Measurements from ENCODE around the gene SMARCAL1.
"Not testable (repeated sequence)": the region's sequence is repeated elsewhere in the genome, so short reads cannot be mapped to it uniquely, and the experiment has no call there.

SMARCAL1 gene

GRCh38 chr2:216502381-216503158, 90.3 kb downstream of the SMARCAL1 start:
- DNase-seq (ENCODE audit: low spot score), result no peak

GRCh38 chr2:216503159-216503629, 90.9 kb downstream of the SMARCAL1 start:
- DNase-seq (ENCODE audit: low spot score), result no peak

GRCh38 chr2:216503697-216504375, 91.6 kb downstream of the SMARCAL1 start:
- no peak for DNase-seq (ENCODE audit: low spot score)

GRCh38 chr2:216504376-216504762, 92.1 kb downstream of the SMARCAL1 start:
- no peak for DNase-seq (ENCODE audit: low spot score)

- DNase-seq (ENCODE audit: low spot score), result no peak
Observed at GRCh38 chr2:216505133-216506106, 93.1 kb downstream of the SMARCAL1 start.

- no peak for DNase-seq (ENCODE audit: low spot score)
Observed at GRCh38 chr2:216507220-216508160, 95.2 kb downstream of the SMARCAL1 start.

GRCh38 chr2:216508229-216508628, 95.9 kb downstream of the SMARCAL1 start:
- no peak for DNase-seq (ENCODE audit: low spot score)

GRCh38 chr2:216516730-216517350, 104.6 kb downstream of the SMARCAL1 start:
- DNase-seq (ENCODE audit: low spot score), result peak; percentile 63

- DNase-seq (ENCODE audit: low spot score), result no peak
Observed at GRCh38 chr2:216517447-216518225, 105.4 kb downstream of the SMARCAL1 start.

GRCh38 chr2:216518566-216519119, 106.4 kb downstream of the SMARCAL1 start:
- DNase-seq (ENCODE audit: low spot score), result not testable (repeated sequence)

GRCh38 chr2:216519154-216519762, 107.0 kb downstream of the SMARCAL1 start:
- peak; percentile 73 for DNase-seq (ENCODE audit: low spot score)

GRCh38 chr2:216520112-216520511, 107.8 kb downstream of the SMARCAL1 start:
- DNase-seq (ENCODE audit: low spot score), result no peak

GRCh38 chr2:216522892-216523502, 110.7 kb downstream of the SMARCAL1 start:
- DNase-seq (ENCODE audit: low spot score), result no peak

- DNase-seq (ENCODE audit: low spot score), result no peak
Observed at GRCh38 chr2:216525972-216526371, 113.7 kb downstream of the SMARCAL1 start.

- no peak for DNase-seq (ENCODE audit: low spot score)
Observed at GRCh38 chr2:216526939-216527338, 114.7 kb downstream of the SMARCAL1 start.

- no peak for DNase-seq (ENCODE audit: low spot score)
Observed at GRCh38 chr2:216527600-216527999, 115.3 kb downstream of the SMARCAL1 start.

GRCh38 chr2:216532562-216532961, 120.3 kb downstream of the SMARCAL1 start:
- no peak for DNase-seq (ENCODE audit: low spot score)

All from AG20443 (cell line).